Measurements from ENCODE around the gene NRXN3.

Gene NRXN3

GRCh38 chr14:78633752-78634151, 463.6 kb downstream of the NRXN3 start:
- no peak for FAIRE-seq
- no peak for DNase-seq (ENCODE audit: low spot score)

GRCh38 chr14:78637489-78637888, 467.3 kb downstream of the NRXN3 start:
- DNase-seq (ENCODE audit: low spot score) = no peak
- FAIRE-seq = no peak

DNA sequence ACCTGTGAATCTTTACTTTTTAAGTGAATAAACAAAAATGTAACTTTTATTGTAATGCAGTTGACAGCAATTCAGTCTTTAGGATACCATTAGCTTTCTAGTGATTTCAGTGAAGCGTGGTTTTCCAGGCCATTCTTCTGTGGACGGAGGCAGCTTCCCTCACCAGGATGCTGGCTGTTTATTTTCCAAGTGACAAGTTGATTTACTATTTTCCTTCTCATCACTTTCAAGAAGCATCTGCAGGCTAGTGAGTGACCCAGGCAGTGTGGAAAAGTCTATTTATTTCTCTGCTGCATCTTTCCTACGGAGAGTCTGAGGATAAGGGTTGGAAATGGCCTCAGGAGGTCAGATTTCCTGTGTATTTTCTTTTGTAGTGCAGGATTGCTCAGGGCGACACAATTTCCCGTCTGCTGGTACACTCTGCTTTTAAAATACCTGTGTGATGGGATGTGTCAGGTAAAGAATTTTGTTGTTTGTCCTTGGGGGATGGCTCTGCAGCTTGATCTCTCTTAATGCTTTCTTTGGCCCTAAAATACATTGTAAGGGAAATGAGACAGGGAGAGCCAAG, 467.8 kb downstream of the NRXN3 start:
- DNase-seq (ENCODE audit: low spot score) = no peak
- FAIRE-seq = no peak

- FAIRE-seq (peak; percentile 9), DNase-seq (ENCODE audit: low spot score) (no peak)
These were observed 468.8 kb downstream of the NRXN3 start for GRCh38 chr14:78638926-78639325.

- FAIRE-seq = peak; percentile 75
- peak; percentile 8 for DNase-seq (ENCODE audit: low spot score)
These were observed 474.8 kb downstream of the NRXN3 start for GRCh38 chr14:78644824-78645559.

DNA sequence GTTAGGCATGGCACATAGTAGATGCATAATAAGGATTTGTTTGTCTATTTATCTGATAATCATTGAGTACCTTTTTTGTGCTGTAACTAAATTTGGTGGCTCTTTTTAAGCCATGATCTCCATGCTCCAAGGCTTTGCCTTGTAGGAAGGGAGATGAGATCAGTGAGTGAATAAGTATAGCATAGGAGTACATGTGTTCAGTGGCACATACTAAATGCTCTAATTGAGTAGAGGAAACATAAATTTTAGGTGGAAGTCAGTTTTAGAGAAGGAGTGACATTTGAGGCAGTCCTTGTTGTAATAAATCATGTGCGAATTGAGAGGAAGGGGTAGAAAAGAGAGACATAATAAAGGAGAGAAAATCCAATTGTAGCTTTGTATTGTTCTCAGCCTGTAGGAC, 482.6 kb downstream of the NRXN3 start:
- DNase-seq (ENCODE audit: low spot score) (no peak), FAIRE-seq (no peak)

DNA sequence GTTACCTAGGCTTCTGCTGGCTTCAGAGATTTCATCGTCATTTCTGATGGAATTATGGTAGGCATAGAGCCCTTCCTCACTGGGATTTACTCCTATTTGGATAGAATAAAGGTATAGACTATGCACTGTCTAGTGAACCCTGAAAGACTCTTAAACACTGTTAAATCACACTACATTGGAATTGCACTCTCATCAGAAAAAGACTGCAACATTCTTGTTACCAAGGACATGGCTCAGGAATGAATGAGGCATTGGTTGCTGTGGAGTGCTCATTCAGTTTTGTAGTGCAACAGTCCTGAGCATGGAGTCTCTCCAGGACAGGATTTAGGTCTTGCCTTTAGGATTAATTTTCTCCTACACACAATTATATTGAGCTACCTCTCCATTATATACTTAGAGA, 483.0 kb downstream of the NRXN3 start:
- no peak for DNase-seq (ENCODE audit: low spot score)
- no peak for FAIRE-seq

DNA sequence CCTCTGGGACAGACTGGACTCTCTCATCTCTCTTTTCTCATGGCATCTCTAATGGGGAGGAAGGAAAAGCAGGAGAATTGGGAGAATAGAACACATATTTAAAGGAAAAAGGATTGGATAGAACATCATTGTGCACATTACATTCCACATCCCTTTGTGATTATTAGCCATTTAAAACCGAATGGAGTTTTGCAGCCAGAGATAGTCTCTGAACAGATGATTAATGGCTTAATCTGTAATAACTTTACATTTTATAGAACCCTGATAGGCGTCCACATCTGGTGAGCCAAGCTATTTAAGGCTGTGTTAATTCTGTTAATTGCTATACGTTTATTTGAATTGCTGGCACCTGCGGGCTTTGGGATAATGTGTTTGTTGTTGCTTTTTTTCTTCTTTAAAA, 487.3 kb downstream of the NRXN3 start:
- DNase-seq (ENCODE audit: low spot score) (no peak), FAIRE-seq (no peak)

- FAIRE-seq (no peak), DNase-seq (ENCODE audit: low spot score) (no peak)
These were observed 494.7 kb downstream of the NRXN3 start for GRCh38 chr14:78664841-78665240.

DNA sequence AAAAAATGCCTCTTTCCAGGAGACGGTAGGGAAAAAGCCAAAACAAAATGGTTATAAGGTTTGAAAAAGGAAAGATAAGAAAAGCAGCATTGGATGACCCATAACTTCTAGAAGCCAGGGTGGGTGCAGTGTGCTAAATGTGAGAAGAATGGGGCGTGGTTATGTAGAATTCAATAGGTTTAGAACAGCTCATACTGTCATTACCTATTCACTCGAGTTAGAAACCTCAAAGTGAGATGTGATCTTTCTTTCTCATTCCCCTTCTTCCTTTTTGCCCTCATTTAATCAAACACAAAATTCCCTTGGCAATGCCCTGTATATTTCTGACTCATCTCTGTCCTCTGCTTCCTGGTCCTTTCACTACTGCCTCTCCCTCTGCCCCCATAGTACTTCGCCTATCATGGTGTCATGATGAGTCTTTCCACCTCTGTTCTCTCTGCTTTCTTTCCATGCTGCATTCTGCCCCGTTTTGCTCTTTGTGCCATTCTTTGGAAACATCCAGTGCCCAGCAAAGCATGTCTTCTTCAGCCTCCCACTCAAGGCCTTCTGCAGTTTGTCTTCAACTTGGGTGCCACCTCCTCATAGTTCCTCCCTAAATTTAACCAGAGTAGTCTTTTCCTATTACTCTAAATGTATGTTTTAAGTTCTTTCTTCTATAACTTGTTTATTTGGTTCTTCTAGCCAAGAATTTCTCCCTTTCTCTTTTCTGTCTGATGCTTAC, 496.3 kb downstream of the NRXN3 start:
- DNase-seq (ENCODE audit: low spot score) (no peak), FAIRE-seq (no peak)

DNA sequence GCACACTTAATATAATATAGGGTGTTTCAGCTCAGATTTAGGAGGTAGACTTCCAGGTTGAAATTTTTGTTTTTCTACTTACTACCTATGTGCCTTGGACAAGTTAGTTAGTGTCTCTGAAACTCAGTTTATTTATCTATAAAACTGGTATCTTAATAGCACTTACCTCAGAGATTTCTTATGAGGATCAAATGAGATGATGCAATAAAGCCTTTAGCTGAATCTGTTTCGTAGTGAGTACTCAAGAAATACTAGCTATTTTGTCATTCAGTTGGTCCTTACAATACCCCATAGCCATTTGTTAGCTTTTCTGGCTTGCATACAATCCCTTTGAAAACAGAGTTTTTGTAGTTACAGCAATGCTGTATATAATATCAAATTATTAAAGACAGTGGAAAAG, 497.0 kb downstream of the NRXN3 start:
- FAIRE-seq (no peak), DNase-seq (ENCODE audit: low spot score) (no peak)

- FAIRE-seq (no peak), DNase-seq (ENCODE audit: low spot score) (no peak)
These were observed 503.7 kb downstream of the NRXN3 start for GRCh38 chr14:78673845-78674244.

DNA sequence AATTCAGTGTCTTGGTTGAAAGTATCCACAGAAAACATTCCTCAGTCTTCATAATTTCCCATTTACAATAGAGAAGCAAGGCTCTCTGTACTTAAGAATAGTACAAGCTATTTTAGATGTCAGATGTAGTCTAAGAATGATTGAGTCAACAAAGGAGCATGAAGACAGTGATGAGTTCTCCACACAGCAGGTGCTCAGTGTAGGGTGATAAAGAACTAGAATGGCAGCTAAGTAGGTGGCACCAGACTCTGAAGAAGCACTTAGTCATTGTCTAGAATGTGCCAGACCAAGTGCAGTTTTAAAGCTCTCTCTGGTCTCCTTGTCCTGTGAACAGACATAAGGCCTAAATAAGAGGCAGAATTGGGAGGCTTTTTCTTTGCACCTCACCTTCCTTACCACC, 504.6 kb downstream of the NRXN3 start:
- FAIRE-seq = no peak
- DNase-seq (ENCODE audit: low spot score) = no peak

- no peak for FAIRE-seq
- no peak for DNase-seq (ENCODE audit: low spot score)
These were observed 513.0 kb downstream of the NRXN3 start for GRCh38 chr14:78683206-78683605.

DNA sequence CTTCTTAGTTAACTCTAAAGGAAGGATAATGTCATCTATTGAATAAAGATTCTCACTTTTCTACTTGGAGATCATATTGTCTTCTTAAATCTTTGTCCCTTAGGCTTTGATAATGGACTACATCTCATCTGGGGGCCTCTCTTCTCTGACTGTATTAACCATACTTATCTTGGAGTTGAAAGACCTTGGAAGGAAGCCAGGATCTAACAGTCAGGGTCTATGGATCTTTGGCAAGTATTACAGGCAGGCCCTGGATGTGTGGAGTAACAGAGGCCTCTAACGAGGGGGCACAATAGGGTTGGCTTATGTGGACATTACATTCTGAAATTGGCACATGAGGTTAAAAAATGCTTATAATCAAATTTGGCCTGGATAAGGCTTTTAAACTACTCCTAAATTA, 513.8 kb downstream of the NRXN3 start:
- FAIRE-seq (no peak), DNase-seq (ENCODE audit: low spot score) (no peak)

DNA sequence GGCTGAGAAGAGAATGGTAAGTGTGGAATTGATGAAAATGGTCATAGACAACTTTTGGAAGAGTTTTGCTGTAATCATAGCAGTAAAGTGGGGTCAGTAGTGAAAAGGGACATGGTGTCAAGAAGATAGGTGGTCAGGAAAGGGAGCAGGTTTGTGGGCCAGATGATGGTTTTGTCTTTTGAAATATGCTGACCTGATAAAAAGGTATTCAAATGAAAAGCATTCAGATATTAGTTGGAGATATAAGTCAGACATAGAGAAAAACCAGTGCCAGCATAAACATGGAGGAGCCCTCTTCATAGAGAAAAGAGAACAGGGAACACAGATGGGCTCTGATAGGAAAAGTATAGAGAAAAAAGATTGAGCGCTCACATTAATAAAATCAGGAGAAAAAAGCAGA, 518.3 kb downstream of the NRXN3 start:
- DNase-seq (ENCODE audit: low spot score) (no peak), FAIRE-seq (no peak)

GRCh38 chr14:78690836-78691235, 520.7 kb downstream of the NRXN3 start:
- DNase-seq (ENCODE audit: low spot score) (no peak), FAIRE-seq (no peak)

- DNase-seq (ENCODE audit: low spot score) (peak; percentile 17), FAIRE-seq (no peak)
These were observed 527.2 kb downstream of the NRXN3 start for GRCh38 chr14:78697341-78697740.

- FAIRE-seq = no peak
- no peak for DNase-seq (ENCODE audit: low spot score)
These were observed 528.8 kb downstream of the NRXN3 start for GRCh38 chr14:78698991-78699390.

DNA sequence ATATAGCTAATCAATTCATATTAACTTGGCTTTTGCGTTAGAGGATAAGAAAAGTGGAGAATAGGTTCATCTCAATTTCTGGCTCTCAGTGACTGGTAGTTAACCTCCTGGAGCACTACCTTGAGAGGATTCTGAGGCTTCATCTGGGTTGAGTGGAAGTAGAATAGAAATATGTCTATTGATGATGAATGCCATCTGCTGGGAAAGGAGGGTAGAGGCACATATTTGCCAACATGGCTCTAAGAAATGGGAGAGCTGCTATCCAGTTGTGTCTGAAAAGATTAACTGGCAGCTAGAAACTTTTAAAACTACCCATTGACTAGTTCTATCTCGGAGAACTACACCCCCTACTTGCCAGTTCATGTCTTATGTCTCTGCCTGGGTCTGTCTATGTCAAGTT, 530.1 kb downstream of the NRXN3 start:
- DNase-seq (ENCODE audit: low spot score) = peak; percentile 12
- FAIRE-seq = no peak

DNA sequence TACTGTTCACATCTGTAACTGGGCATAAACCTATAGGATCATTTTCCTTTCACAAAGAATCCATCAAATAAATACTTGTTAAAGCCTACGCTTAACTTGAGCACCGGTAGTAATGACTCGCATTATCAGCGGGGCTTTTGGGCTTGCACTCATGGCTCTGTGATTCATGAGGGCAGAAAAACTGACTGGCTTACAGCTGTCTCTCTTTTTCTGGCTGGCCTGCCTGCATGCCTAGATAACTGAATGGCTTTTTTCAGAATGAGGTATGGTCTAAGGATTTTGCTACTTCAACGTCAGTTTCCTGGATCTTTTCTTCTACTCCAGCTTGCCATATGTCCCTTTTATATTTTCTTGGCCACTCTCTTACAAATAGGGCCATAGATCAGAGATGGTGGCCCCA, 531.1 kb downstream of the NRXN3 start:
- FAIRE-seq = no peak

DNA sequence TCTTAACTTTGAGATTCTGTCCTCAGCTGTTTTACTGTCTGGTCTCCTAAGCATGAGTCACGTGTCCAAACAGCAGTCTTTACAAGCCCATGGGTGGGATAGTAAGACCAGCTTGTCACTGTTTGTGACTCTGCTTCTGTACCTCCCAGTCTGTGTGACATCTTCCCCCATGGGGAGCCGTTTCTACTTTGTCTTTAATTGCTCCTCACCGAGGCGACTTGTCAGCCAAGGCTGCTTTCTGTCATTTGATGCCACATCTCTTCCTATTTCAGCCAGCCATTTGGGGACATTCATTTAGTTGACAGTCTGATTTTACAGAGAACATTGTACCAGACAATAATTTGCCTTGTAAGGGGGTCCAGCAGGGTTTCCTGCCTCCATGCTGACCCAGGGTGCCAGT, 534.8 kb downstream of the NRXN3 start:
- FAIRE-seq (no peak), DNase-seq (ENCODE audit: low spot score) (no peak)

More for the DNA sequence above, 531.1 kb downstream of the NRXN3 start:
- no peak for DNase-seq (ENCODE audit: low spot score)

DNA sequence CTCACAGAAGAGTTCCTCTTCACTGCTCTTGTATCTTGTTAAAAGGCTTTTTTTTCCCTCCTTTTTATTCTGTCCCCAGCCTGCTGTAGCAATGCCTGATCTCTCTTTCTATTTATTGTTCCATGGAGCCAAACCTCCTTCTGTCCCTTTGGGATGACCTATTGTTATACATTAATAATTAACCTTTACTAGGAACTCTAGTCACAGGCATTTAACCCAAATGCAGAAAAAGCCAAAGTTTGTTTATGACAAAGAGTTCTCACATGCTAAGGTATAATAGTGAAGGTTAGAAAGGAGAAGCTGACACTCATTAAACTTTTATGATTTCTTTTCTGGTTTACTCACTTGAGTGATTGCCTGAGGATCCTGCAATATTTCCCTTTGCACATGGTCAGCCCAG, 535.8 kb downstream of the NRXN3 start:
- FAIRE-seq = no peak
- no peak for DNase-seq (ENCODE audit: low spot score)

All from urothelium cell line (cell line).